Heart left ventricle (tissue), 16 donors: ENCODE data around the gene MYO1E. TPM values are rescaled to one million over a fixed set of nuclear protein-coding genes. Genes with fewer than 3 reads are reported as not detected.

Experiments used
- ATAC-seq, 4 donors: fragments of 200-7000 bp; cut with Tn5 transposase; one replicate each; pipeline ENCODE4 v1.9.1; 2020 to 2022; ENCODE audit warnings: moderate library complexity in 4 of 4, mild to moderate bottlenecking in 3 of 4, moderate number of reproducible peaks in 1 of 4
- DNase-seq, 5 donors: peaks; one replicate each; pipeline ENCODE4 v3.0.0-alpha.2; 2020
- H3K27ac ChIP-seq, 12 donors: fragments of 200-600 bp; sonication (generic) in 4 of 12; one replicate each; pipeline versions ENCODE4 v1.5.0 to v1.8.0; 2016 to 2022; ENCODE audit warnings: mild to moderate bottlenecking in 2 of 12
- H3K27me3 ChIP-seq, 9 donors: fragments of 200-600 bp; sonication (generic) in 2 of 9; one replicate each; pipeline versions ENCODE4 v1.5.1 to v1.8.0; 2016 to 2022; ENCODE audit warnings: mild to moderate bottlenecking in 3 of 9
- H3K36me3 ChIP-seq, 9 donors: fragments of 200-600 bp; sonication (generic) in 2 of 9; one replicate each; pipeline versions ENCODE4 v1.5.0 to v1.8.0; 2018 to 2022; ENCODE audit warnings: mild to moderate bottlenecking in 2 of 9
- H3K4me1 ChIP-seq, 12 donors: fragments of 200-600 bp; sonication (generic) in 4 of 12; one replicate each; pipeline versions ENCODE4 v1.5.0 to v1.8.0; 2016 to 2022; ENCODE audit warnings: mild to moderate bottlenecking in 3 of 12
- H3K4me3 ChIP-seq, 12 donors: fragments of 200-600 bp; sonication (generic) in 4 of 12; one replicate each; pipeline versions ENCODE4 v1.5.0 to v1.8.0; 2017 to 2022; ENCODE audit warnings: mild to moderate bottlenecking in 9 of 12, moderate library complexity in 4 of 12
- H3K9me3 ChIP-seq, 12 donors: fragments of 200-600 bp; sonication (generic) in 4 of 12; one replicate each; pipeline versions ENCODE4 v1.5.0 to v1.8.0; 2016 to 2022; ENCODE audit warnings: mild to moderate bottlenecking in 1 of 12
- CTCF ChIP-seq, 12 donors: fragments of 200-600 bp; sonication (generic) in 4 of 12; IDR thresholded peaks; one replicate each; pipeline versions ENCODE4 v1.5.0 to v1.8.0; 2018 to 2022; ENCODE audit warnings: antibody characterized with exemption in 12 of 12, mild to moderate bottlenecking in 5 of 12
- POLR2A ChIP-seq, 2 donors: fragments of 450-650 bp; IDR thresholded peaks; one replicate each; pipeline ENCODE4 v1.6.1; 2017; ENCODE audit warnings: antibody characterized with exemption in 2 of 2, mild to moderate bottlenecking in 2 of 2, moderate library complexity in 2 of 2
- WGBS, 4 donors: extraction: QIAGEN DNeasy Blood & Tissue Kit in 2 of 4; methylation state at CpG; one replicate each; pipeline versions ENCODE4 v1.1.5 to v1.1.7; 2013 to 2018; 5-methylcytosine and 5-hydroxymethylcytosine counted together
- intact Hi-C, 10 donors: fragments of 100-400 bp; cut with DNase I; formaldehyde crosslinking; loops; one replicate each; pipeline versions ENCODE4 v1.11.1 to v1.14.2; 2022
- polyA plus RNA-seq, 2 donors: library from polyadenylated mRNA; stranded (reverse); fragments of 200-250 nt; gene quantifications; one replicate each; pipeline ENCODE4 v1.2.3, GENCODE V29; 2013
- total RNA-seq, 9 donors: library from RNA; depleted of rRNA in 2 of 9; stranded (reverse); fragments of >200 nt in 2 of 9; fragmentation: NEBNext Ultra II Directional in 3 of 9; extraction: Animal tissue kit (Norgen Biotek cat#: 25700) in 3 of 9; gene quantifications; one replicate each; pipeline versions ENCODE4 v1.1.0 to v1.2.4, GENCODE V29; 2016 to 2023
- donor health status: ischemic (EF 13 %, LVEDD 7.1; RV severe dilation, severe dysfunction).
- donor health status: healthy with polysubstance abuse.
- donor health status: DM: no; HTN: yes; CAD: no.
- donor health status: DM: no; HTN: no; CAD: no.
- donor health status: ischemic (EF 25% LVEDD 6.9; RV normal size, moderate dysfunction).
- donor health status: ischemic (EF 25% LVEDD 5.7; RV mildly dilated, moderate dysfunction).
- donor health status: healthy.
- donor health status: DM: yes; HTN: yes; CAD: no.
- donor health status: ischemic (EF 35%, LVEDD 5.7; RV mildly dilated, moderate dysfunction).
- donor health status: nonischemic (EF 11% LVEDD 7.7; RV severe dilation, severe dysfunction).
- donor health status: DM: yes; HTN: yes; CAD: no.
- donor health status: PGD.
- donor health status: ischemic (EF 29% LVEDD 5.4; RV normal size, mild dysfunction).
- donor health status: nonischemic (EF 23%, LVEDD 6.1; RV moderate dilation, normal function).

Gene MYO1E
- total and polyA plus RNA-seq, 11 donors, result 8.5 to 98.6 (median 25.2) TPM

GRCh38 chr15:59371458-59372351 is 966 bp downstream of the MYO1E start:
- intact Hi-C loops, result loop anchor here (2.0 to 10.0 kb wide), 13 partner anchors 63 to 387 kb away; partner anchors contain the start of genes FAM81A (in 7 of the 10) and RNF111 (in 3 of the 10)
- 0 to 1% (median 1%) methylated on average over 46 to 93 of the region's 93 CpGs for WGBS, 4 donors
- H3K9me3 ChIP-seq, result no peaks in the 10 kb centered on the region
- H3K27me3 ChIP-seq, result no peaks in the 10 kb centered on the region
- H3K36me3 ChIP-seq, result no peaks in the 10 kb centered on the region
- peak overlapping the region; percentile 82 to 98 (median 93) for H3K27ac ChIP-seq
- TF ChIP-seq POLR2A (IDR thresholded peaks at IDR 0.05) (no peak), CTCF (IDR thresholded peaks at IDR 0.05) (no peak)
- H3K4me1 ChIP-seq, result peaks cover 0 to 34% (median 10%) of the 10 kb centered on the region in 12 donors
- peak; percentile 32 to 62 (median 41) for DNase-seq
- peak in 2 of 4 donors; percentile 26 to 55 for ATAC-seq
- peak overlapping the region; percentile 54 to 99 (median 88) for H3K4me3 ChIP-seq

- Histone ChIP-seq H3K4me1 (peaks cover 0 to 46% (median 13%) of the 10 kb centered on the region in 12 donors), H3K27me3 (no peaks in the 10 kb centered on the region), H3K36me3 (no peaks in the 10 kb centered on the region), H3K4me3 (no peak overlapping the region), H3K9me3 (no peaks in the 10 kb centered on the region), H3K27ac (peak overlapping the region in 2 of 12 donors; percentile 22 to 41)
- intact Hi-C loops, result loop anchor here in 1 of 10 donors (5.0 kb wide), 1 partner anchor 72 kb away; no protein-coding TSS in a partner anchor
- no peak for DNase-seq
- TF ChIP-seq CTCF (IDR thresholded peaks at IDR 0.05) (no peak), POLR2A (IDR thresholded peaks at IDR 0.05) (no peak)
- no peak for ATAC-seq
- WGBS, 4 donors, result 88 to 94% (median 93%) methylated on average over 2 of the region's 2 CpGs
These were observed 3.1 kb downstream of the MYO1E start for GRCh38 chr15:59369597-59369996.

- TF ChIP-seq CTCF (IDR thresholded peaks at IDR 0.05) (no peak), POLR2A (IDR thresholded peaks at IDR 0.05) (no peak)
- no peak for DNase-seq
- H3K36me3 ChIP-seq, result no peaks in the 10 kb centered on the region
These were observed 5.6 kb downstream of the MYO1E start for GRCh38 chr15:59367022-59367451.

More at GRCh38 chr15:59367022-59367451, 5.6 kb downstream of the MYO1E start:
- Histone ChIP-seq H3K27me3 (no peaks in the 10 kb centered on the region), H3K9me3 (no peaks in the 10 kb centered on the region), H3K4me1 (peaks cover 0 to 53% (median 11%) of the 10 kb centered on the region in 12 donors), H3K27ac (peak overlapping the region in 1 of 12 donors; percentile 54), H3K4me3 (no peak overlapping the region)
- WGBS, 4 donors, result 73 to 84% (median 78%) methylated on average over 5 of the region's 5 CpGs
- intact Hi-C loops, result loop anchor here in 1 of 10 donors (5.0 kb wide), 1 partner anchor 70 kb away; no protein-coding TSS in a partner anchor
- ATAC-seq, result no peak
